Progenitor cell of endocrine pancreas (in vitro differentiated cells): ENCODE data around the gene BCKDHB. TPM values are rescaled to one million over a fixed set of nuclear protein-coding genes. Genes with fewer than 3 reads are reported as not detected.
A peak's percentile ranks its signal among the peaks of the same experiment; 100 is the strongest.

Experiments
- DNase-seq: peaks from one replicate; pipeline ENCODE4 v3.0.0; 2021; ENCODE audit warnings: low spot score; ENCODE audit not compliant: unreplicated experiment
- H3K27ac Mint-ChIP-seq: 2 replicates; pipeline ENCODE4 v1.8.0; 2021; ENCODE audit warnings: mild to moderate bottlenecking, moderate library complexity, mixed read lengths
- H3K27me3 Mint-ChIP-seq: 2 replicates; pipeline ENCODE4 v1.8.0; 2021; ENCODE audit warnings: mixed read lengths
- H3K36me3 Mint-ChIP-seq: 2 replicates; pipeline ENCODE4 v1.8.0; 2022; ENCODE audit warnings: mixed read lengths; ENCODE audit not compliant: insufficient read depth
- H3K4me1 Mint-ChIP-seq: 2 replicates; pipeline ENCODE4 v1.8.0; 2021; ENCODE audit warnings: low read depth, mixed read lengths
- H3K4me3 Mint-ChIP-seq: 2 replicates; pipeline ENCODE4 v1.8.0; 2021; ENCODE audit warnings: low read depth, mild to moderate bottlenecking, moderate library complexity, mixed read lengths
- H3K9me3 Mint-ChIP-seq: 2 replicates; pipeline ENCODE4 v1.8.0; 2021; ENCODE audit warnings: low read depth, mixed read lengths
- total RNA-seq: library from RNA; stranded (reverse); gene quantifications from 2 replicates; pipeline ENCODE4 v1.2.1, GENCODE V29; 2021
- TF ChIP-seq, protein P1 (sequence below): fragments of 200-600 bp; sonication (generic); IDR thresholded peaks from one replicate; pipeline ENCODE4 v1.5.0; 2021; ENCODE audit warnings: antibody characterized with exemption, mild to moderate bottlenecking; ENCODE audit not compliant: unreplicated experiment

Gene BCKDHB
- total RNA-seq, 1 donor from 2014 or later = 30.7 TPM

GRCh38 chr6:80091506-80091905 is 15.0 kb upstream of the BCKDHB start:
- Mint-ChIP-seq H3K36me3 (no peaks in the 10 kb centered on the region), H3K27me3 (no peaks in the 10 kb centered on the region), H3K27ac (no peak overlapping the region), H3K4me1 (peaks cover 2% of the 10 kb centered on the region), H3K9me3 (no peaks in the 10 kb centered on the region), H3K4me3 (no peak overlapping the region)
- no peak for DNase-seq
- TF ChIP-seq, protein P1, sequence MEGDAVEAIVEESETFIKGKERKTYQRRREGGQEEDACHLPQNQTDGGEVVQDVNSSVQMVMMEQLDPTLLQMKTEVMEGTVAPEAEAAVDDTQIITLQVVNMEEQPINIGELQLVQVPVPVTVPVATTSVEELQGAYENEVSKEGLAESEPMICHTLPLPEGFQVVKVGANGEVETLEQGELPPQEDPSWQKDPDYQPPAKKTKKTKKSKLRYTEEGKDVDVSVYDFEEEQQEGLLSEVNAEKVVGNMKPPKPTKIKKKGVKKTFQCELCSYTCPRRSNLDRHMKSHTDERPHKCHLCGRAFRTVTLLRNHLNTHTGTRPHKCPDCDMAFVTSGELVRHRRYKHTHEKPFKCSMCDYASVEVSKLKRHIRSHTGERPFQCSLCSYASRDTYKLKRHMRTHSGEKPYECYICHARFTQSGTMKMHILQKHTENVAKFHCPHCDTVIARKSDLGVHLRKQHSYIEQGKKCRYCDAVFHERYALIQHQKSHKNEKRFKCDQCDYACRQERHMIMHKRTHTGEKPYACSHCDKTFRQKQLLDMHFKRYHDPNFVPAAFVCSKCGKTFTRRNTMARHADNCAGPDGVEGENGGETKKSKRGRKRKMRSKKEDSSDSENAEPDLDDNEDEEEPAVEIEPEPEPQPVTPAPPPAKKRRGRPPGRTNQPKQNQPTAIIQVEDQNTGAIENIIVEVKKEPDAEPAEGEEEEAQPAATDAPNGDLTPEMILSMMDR = no peak

- DNase-seq = no peak
- H3K27ac Mint-ChIP-seq = no peak overlapping the region
- TF ChIP-seq, protein P1 = peak; percentile 72
- H3K9me3 Mint-ChIP-seq = no peaks in the 10 kb centered on the region
- peaks cover 2% of the 10 kb centered on the region for H3K4me1 Mint-ChIP-seq
- H3K36me3 Mint-ChIP-seq = no peaks in the 10 kb centered on the region
- H3K4me3 Mint-ChIP-seq = no peak overlapping the region
- H3K27me3 Mint-ChIP-seq = peaks cover under 1% of the 10 kb centered on the region
These were observed 12.5 kb upstream of the BCKDHB start for GRCh38 chr6:80094017-80094416.

DNA sequence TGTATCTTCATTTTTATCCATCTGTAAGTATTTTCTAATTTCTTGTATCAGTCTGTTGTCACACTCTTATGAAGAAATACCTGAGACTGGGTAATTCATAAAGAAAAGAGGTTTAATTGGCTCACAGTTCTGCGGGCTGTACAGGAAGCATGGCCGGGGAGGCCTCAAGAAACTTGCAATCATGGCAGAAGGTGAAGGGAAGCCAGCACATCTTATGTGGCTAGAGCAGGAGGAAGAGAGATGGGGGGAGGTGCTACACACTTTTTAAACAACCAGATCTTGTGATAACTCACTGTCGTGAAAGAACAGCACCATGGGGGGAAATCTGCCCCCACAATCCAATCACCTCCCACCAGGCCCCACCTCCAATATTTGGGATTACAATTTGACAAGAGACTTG is 10.9 kb upstream of the BCKDHB start:
- H3K36me3 Mint-ChIP-seq = no peaks in the 10 kb centered on the region

GRCh38 chr6:80098392-80098791 is 8.1 kb upstream of the BCKDHB start:
- DNase-seq = no peak
- Mint-ChIP-seq H3K27me3 (peaks cover 6% of the 10 kb centered on the region), H3K4me3 (no peak overlapping the region)

More for the DNA sequence above, 10.9 kb upstream of the BCKDHB start:
- Mint-ChIP-seq H3K4me1 (no peaks in the 10 kb centered on the region), H3K27me3 (peaks cover 6% of the 10 kb centered on the region), H3K4me3 (no peak overlapping the region), H3K9me3 (no peaks in the 10 kb centered on the region), H3K27ac (no peak overlapping the region)
- TF ChIP-seq, protein P1 = no peak
- no peak for DNase-seq

GRCh38 chr6:80104520-80104919 is 2.0 kb upstream of the BCKDHB start:
- Mint-ChIP-seq H3K36me3 (no peaks in the 10 kb centered on the region), H3K27ac (no peak overlapping the region), H3K4me3 (no peak overlapping the region), H3K27me3 (peaks cover 7% of the 10 kb centered on the region), H3K9me3 (no peaks in the 10 kb centered on the region), H3K4me1 (peaks cover 11% of the 10 kb centered on the region)
- TF ChIP-seq, protein P1 = no peak
- no peak for DNase-seq

More at GRCh38 chr6:80098392-80098791, 8.1 kb upstream of the BCKDHB start:
- Mint-ChIP-seq H3K36me3 (no peaks in the 10 kb centered on the region), H3K27ac (no peak overlapping the region), H3K9me3 (no peaks in the 10 kb centered on the region), H3K4me1 (no peaks in the 10 kb centered on the region)
- TF ChIP-seq, protein P1 = no peak
